GM18498 (cell line): ENCODE data around the gene KCTD14.
"Not testable (repeated sequence)": the region's sequence is repeated elsewhere in the genome, so short reads cannot be mapped to it uniquely, and the experiment has no call there.

Source experiments
- ATAC-seq: cut with Tn5 transposase; IDR thresholded peaks from one replicate; pipeline ENCODE4 v1.9.1; 2021; ENCODE audit warnings: mild to moderate bottlenecking, moderate library complexity; ENCODE audit not compliant: unreplicated experiment

KCTD14 gene

DNA sequence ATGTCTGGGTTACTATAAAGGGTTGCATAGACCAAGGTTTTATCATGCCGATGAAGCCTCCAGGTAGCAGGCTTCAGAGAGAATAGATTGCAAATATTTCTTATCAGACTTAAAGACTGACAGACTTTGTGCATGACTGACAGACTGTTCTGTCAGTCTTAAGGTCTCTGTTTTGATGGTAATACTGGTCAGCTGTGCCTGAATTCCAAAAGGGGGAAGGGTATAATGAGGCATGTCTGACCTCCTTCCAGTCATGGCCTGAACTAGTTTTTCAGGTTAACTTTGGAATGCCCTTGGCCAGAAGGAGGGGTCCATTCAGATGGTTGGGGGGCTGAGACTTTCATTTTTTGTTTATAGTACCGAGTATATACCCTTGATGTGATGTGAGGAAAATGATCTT, 4.7 kb upstream of the KCTD14 start:
- no peak for ATAC-seq

DNA sequence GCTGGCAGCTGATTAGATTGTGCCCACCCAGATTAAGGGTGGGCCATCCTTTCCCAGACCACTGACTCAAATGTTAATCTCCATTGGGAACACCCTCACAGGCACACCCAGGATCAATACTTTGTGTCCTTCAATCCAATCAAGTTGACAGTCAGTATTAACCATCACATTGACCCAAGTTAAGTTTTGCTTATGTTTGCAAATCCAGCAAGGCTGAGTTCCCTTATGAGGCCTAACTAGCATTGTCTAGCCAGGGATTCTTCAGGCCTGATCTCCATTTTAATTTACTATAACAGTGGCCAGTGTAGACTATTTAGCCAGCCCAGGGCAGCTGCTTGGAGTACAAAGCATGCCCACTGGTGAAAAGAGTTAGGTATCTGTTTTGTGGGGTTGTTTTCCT, 2.3 kb upstream of the KCTD14 start:
- no peak for ATAC-seq

DNA sequence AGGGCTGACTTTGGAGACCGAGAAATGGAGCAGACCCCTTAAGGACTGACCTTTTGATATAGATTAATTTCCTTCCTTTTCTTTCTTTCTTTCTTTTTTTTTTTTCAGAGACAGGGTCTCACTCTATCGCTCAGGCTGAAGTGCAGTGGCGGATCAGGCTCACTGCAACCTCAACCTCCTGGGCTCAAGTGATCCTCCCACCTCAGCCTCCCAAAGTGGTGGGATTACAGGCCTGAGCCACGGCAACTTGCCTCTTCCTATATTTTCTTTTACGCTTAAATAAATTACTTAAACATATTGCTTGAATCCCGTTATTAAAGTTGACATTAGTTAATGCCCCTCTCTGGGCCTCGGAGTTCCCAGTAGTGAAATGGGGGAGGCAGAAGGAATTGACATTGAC, 350 bp upstream of the KCTD14 start:
- no peak for ATAC-seq

DNA sequence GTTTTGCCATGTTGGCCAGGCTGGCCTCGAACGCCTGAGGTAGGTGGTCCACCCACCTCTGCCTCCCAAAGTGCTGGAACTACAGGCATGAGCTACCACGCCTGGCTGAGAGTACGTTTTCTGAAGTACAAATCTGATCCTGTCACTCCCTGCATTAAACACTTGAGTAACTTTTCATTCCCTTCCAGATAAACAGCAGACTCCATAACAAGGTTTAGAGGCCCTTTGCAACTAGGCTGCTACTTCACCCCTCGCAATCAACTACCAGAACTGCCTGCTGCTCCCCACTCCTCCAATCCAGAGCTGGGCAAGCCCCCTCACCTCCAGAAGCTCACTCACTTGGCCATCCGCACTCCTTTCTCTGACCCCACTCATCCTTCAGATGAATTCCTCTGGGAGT, 1.5 kb downstream of the KCTD14 start:
- ATAC-seq: no peak

DNA sequence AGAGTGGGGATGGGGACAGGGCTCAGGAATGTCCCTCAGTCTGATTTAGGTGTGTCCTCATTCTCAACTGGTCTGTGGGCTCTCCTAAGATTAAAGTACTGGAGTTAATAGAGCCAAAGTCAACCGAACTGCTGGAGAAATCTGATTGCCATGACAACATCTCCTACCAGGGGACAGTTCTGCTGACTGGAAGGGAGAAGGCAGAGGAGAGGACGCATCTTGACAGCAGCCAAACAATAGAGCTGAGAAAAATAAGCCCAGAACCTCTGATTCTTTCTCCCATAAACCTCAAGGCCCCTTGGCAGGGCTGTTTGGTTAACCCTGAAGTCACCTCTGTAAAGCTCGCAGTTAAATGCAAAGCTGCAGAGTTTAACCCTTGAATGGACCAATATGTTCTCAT, 2.8 kb downstream of the KCTD14 start:
- no peak for ATAC-seq

DNA sequence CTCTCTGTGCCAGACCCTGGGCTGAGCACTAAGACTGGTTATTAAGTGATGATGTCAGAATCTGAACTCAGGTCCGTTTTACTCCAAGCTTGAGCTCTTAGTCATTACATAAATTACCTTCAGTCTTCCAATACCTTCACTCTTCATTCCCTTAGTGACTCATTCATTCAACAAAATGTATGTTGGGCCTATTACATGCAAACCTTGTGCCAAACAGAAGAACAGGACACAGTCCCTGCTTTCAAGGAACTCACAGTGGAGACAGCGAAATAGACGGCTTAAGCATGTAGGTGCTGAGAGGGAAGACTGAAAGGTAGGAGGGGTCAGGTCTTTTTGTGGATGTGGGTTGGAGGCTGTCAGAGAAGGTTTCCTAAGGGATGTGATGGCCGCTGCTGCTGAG, 3.3 kb downstream of the KCTD14 start:
- no peak for ATAC-seq

DNA sequence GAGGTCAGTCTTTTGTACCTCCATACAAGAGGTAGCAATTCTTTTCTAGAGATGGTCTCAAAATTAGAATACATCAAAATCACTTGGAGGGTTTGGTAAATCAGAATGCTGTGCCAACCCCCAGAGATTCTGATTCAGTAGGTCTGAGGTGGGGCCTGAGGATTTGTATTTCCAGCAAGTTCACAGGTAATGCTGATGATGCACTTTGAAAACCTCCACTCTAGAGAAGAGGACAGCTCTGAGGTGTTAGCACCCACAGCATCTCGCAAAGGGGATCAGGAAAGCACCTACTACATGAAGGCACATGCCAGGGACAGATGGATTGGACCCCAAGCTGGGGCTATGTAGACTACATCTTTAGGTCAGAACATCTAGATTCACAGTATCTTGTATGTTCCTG, 7.2 kb downstream of the KCTD14 start:
- ATAC-seq: no peak

DNA sequence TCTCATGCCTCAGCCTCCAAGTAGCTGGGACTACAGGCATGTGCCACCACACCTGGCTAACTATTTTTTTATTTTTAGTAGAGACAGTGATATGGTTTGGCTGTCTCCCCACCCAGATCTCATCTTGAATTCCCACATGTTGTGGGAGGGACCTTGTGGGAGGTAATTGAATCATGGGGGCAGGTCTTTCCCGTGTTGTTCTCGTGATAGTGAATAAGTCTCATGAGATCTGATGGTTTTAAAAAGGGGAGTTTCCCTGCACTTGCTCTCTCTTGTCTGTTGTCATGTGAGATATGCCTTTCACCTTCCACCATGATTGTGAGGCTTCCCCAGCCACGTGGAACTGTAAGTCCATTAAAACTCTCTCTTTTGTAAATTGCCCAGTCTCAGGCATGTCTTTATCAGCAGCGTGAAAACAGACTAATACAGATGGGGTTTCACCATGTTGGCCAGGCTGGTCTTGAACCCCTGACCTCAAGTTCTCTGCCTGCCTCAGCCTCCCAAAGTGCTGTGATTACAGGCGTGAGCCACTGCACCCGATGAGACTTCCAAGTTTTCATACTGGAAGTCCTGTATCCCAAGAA, 8.0 kb downstream of the KCTD14 start:
- ATAC-seq: not testable (repeated sequence)

DNA sequence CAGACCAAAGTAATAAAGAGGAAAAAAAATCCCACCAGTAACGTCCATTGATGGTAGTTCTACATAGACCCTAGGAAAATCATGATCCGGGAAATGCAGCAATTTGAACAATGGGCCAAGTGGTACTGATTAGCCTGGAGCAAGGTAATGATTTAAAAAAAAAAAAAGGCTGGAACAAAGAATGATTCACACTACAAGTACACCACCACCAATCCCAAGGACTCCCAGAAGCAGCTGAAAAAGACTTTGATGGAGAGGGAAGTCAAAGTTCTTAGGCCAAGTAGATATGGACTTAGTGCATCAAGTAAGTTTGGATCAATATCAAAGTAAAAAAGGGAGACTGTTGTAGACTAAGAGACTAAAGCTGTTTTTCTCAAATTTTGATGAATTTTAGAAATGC, 11.8 kb downstream of the KCTD14 start:
- ATAC-seq: no peak

DNA sequence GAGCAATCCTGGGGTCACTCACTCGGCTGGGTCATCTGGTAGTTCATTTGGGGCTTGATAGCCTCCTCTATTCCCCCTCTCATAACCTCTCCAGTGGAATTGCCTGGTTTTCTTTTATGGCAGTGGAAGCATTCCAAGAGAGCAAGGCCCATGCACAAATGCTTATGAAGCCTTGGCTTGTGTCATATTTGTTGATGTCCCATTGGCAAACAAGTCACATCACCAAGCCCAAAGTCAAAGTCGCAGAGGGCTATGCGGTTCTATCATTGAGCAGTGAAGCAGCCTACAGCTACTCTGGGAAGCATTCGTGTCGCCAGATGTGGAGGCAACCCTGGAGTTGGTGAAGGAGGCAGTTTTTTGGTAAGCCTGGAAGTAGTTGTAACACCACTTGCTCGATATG, 12.3 kb downstream of the KCTD14 start:
- no peak for ATAC-seq

DNA sequence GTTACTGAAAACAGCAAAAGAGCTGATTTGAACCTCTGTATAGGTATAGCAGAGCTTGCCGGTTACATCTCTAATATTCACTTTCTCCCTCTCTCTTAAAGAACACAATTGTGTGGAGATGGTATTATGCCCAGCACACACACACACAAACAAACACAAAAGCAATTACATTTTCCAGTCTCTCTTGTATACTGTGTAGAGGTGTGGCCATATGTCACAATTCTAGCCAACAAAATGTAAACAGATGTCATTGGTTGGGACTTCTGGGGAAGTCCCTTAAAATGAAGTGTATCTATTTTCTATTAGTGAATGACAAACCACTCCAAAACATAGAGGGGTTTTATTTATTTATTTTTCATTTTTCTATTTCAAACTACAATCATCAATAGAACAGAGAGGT, 12.8 kb downstream of the KCTD14 start:
- no peak for ATAC-seq

DNA sequence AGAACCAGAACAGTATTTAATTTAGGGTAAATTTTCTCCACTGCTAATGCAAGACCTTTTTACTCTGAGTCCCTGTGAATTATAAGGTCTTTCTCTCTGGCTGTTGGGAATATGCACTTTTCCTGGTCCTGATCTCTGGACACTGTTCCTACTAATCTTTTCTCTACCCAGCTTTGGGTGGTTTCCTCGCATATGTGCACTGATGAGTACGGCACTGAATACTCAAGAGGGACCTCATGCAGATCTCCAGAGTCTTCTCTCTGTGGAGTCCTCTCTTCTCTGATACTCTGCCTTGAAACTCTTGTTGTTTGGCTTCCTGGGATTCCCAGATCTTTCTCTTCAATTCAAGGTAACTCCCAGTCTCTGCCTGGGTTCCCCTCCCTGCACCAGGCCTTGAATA, 14.0 kb downstream of the KCTD14 start:
- no peak for ATAC-seq

DNA sequence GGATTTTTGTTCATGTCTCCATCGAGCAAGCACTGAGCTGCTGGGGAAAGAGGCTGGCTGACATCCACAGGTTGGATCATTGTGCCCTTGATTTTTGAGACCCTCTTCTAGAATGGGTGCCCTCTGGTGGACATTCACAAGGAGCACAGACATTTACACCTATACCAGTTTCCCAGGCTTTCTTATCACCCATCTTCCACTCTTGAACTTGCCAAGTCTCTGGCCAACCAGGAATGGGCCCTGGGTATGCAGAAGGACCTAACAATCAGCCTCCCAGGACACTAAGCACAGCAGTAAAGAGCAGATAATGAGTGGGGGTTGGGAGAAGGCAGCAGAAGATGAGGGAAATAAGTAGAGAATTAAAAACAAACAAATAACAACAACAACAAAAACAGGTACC, 22.9 kb downstream of the KCTD14 start:
- ATAC-seq: peak; percentile 71

DNA sequence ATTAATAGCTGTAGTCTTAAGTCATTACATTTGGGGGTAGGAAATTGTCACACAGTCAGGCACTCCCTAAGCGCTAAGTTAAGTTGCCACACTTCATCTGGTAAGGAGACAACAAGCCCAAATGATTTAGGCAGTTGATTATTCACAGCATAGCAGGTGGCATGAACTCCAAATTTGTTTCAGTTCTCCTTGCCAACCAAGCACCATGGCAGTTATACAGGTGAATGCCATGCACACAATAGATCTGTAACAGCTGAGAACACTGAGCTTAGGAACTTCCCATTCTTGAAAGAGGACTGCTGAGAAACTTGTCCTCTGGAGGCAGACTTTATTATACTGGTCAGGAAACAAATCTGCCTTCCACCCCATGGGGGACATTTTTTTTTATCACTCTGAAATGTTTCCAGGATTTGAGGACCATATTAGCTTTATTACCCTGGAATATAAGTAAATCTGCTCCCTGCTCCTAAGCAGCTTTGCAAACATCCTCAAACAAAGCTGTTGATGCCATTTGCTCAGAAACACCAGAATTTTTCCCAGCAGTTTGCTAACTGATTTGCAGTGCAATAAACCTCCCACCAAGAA, 23.5 kb downstream of the KCTD14 start:
- ATAC-seq: no peak

DNA sequence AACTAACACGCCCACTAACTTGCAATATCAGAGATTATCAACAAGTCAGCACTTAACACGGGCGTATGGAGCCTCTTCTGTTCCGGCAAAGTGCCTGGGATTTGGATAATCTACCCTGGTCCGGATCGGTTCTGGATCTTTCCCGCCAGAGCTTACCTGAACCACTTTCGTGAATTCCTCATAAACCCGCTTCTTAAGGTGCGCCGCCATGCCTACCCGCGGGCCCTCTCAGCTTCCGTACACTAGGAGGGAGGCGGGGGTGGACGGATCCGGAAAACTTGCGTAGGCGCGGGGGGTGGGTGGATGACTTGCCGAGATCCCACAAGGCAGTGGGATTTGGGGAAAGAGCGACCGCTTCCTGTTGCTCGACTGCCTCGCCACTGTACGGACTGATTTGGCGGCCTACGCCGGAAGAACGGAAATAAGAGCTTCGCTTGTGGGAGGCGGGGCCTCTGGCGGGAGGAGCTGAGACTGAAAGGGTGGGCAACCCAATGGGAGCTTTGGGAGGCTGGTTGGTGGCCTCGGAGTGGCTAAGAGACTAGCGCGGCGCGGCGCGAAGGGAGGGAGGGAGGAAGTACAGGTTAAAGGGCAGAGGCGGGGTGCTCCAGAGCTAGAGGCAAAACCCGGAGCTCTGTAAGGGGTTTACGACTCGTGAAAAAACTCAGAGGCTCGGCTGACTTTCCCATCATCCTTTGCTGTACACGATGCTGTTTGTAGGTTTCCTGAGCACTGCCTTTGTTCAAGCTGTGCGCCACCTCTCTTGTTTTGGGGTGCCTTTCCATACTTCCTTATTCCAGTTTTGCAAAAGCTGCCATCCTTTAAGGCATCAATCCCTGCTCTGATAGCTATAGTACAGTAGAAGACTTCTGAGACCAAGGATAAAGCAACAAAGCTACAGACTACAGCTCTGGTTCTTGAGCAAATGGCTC, 28.4 kb downstream of the KCTD14 start, which contains the start of gene INTS4:
Gene INTS4 (minus strand): TSS at position 235 of the 929 bp plus-strand sequence. CDS start 25 bp downstream, at position 210.
- peak; percentile 98 for ATAC-seq

DNA sequence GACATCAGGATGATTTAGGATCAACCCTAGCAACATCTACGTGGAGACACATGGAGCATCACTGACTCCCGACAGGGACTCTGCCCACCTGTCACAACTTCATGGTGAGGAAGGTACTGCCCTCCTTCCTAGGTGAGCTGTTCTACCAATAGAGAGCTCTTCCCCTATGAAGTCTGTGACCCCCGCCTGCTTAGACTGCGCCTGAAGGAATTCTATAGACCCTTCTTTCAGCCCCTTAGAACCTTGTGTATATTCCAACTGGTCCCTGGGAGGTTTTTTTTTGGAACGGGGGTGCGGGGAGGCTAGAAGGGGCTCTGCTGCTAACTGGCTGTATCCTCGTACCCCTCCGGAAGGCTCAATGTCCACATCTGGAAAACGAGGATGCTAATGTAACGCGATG, 29.2 kb downstream of the KCTD14 start:
- no peak for ATAC-seq

DNA sequence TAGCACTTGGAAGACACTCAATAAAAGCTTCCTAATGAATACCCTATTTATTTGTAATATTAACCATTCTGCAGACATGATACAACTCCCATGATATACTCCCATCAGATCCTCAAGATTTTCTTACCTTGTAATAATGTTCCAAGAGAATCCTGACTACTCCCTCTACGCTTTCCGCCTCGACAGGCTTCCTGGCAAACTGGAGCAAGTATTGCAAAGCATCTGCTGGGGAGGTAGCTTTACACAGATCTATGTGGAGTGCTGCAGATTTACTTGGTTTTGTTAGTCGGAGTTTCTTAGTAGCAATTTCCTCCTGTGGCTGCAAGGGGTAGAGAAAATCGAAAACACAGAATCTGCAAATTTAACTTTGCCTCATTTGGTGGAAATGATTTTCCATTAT, 32.1 kb downstream of the KCTD14 start:
- ATAC-seq: no peak

DNA sequence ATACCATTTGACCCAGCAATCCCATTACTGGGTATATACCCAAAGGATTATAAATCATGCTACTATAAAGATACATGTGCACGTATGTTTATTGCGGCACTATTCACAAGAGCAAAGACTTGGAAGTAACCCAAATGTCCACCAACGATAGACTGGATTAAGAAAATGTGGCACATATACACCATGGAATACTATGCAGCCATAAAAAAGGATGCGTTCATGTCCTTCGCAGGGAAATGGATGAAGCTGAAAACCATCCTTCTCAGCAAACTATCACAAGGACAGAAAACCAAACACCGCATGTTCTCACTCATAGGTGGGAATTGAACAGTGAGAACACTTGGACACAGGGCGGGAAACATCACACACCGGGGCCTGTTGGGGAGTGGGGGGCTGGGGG, 36.6 kb downstream of the KCTD14 start:
- ATAC-seq: not testable (repeated sequence)

DNA sequence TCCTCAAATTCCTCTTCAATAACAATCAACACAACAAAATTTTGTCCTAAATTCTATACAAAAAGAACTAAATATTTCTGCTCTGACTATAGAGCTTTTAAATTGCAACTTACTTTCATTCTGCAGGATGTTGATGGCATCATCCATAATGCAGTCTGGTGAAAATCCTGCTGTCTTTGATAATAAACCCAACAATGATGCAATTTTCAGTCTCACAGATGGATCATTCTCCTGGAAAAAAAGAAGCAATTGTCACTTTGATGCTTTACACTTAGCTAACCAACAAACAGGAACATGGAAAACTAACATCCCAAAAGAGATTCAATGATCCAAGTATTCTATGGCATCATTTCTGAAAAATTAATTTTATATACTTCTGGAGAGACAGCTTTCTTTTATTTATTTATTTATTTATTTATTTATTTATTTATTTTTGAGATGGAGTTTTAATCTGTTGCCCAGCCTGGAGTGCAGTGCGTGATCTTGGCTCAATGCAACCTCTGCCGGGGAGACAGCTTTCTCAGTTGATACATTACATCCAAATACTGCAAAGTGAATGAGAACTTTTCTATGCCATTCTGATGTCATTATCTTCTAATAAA, 41.6 kb downstream of the KCTD14 start:
- no peak for ATAC-seq

DNA sequence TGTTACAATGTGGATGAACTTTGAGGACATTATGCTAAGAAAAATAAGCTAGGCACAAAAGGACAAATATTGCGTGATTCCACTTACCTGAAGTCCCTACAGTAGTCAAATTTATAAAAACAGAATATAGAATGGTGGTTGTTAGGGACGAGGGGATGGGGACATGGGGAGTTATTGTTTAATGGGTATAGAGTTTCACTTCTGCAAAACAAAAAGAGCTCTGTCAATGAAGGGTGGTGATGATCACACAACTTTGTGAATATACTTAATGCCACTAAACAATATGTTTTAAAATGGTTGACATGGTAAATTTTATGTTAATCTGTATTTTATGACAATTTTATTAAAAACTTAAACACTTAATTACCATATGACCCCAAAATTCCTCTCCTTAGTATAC, 54.7 kb downstream of the KCTD14 start:
- ATAC-seq: peak; percentile 75

DNA sequence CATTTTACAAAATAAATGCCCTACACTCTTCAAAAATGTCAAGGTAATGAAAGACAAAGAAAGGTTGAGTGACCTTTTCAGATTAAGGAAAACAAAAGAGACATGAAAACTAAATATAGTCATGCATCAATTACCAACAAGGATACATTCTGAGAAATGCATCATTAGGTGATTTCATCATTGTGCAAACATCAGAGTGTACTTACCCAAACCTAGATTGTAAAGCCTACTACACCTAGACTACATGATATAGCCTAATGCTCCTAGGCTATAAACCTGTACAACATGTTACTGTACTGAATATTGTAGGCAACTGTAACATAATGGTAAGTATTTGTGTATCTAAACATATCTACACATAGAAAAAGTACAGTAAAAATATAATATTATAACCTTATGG, 55.3 kb downstream of the KCTD14 start:
- no peak for ATAC-seq

DNA sequence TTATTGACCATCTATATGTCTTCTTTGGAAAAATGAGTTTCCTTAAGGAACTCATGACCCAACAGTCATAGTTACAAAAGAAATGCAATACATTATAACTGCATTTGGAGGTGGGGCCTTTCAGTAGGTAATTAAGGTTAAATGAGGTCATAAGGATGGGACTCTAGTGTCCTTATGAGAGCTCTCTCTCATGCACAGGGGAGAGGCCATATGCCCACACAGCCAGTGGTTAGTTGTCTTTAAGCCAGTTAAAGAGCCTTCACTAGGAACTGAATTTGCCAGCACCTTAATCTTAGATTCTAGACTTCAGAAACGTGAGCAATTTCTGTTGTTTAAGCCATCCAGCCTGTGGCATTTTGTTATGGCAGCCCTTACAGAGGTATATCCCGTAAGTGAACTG, 56.0 kb downstream of the KCTD14 start:
- no peak for ATAC-seq
